Stimulated activated CD4-positive, alpha-beta T cell treated with anti-CD3 and anti-CD28 coated beads, Interleukin-1b, Interleukin-23, amount 100 ng/mL, for 1 hour (primary cell): ENCODE results near the gene EPS8L1.
A peak's percentile ranks its signal among the peaks of the same experiment; 100 is the strongest.

Source experiments
- DNase-seq, 2 donors: peaks; one replicate each; pipeline ENCODE4 v3.0.0-alpha.2; 2020; ENCODE audit warnings: low read depth in 2 of 2

EPS8L1 gene

DNA sequence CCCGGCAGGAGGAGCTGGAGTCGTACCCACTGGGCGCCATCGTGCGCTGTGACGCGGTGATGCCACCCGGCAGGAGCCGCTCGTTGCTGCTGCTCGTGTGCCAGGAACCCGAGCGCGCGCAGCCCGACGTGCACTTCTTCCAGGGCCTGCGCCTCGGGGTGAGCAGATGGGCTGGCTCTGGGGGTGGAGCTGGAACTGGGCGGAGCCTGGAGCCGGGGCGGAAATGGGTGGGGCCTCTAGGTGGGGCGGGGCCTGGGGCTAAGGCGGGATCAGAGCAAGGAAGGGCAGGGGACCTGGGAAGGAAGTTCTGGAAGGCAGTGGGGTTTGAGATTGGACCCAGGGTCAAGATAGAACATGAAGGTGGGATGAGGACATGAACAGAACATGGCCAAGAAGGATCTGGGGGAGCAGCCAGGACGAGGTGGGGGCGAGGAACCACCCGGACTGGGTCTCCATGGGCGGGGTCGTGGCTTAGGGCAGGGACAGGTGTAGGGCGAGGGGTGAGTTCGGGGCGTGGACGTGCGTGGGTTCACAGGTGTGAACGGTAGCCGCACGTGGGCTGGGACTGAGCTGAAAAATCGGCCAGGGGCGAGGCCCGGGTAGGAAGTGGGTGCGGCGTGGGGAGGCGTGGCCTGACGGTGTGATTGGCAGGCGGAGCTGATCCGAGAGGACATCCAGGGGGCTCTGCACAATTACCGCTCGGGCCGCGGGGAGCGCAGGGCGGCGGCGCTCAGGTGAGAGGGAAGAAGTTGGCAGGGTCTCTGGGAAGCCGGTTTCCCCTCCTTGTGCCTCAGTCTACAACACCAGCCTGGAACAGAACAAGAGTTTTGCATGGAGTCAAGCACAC, 4.7 kb downstream of the EPS8L1 start:
- peak in 1 of 2 donors; percentile 43 for DNase-seq

DNA sequence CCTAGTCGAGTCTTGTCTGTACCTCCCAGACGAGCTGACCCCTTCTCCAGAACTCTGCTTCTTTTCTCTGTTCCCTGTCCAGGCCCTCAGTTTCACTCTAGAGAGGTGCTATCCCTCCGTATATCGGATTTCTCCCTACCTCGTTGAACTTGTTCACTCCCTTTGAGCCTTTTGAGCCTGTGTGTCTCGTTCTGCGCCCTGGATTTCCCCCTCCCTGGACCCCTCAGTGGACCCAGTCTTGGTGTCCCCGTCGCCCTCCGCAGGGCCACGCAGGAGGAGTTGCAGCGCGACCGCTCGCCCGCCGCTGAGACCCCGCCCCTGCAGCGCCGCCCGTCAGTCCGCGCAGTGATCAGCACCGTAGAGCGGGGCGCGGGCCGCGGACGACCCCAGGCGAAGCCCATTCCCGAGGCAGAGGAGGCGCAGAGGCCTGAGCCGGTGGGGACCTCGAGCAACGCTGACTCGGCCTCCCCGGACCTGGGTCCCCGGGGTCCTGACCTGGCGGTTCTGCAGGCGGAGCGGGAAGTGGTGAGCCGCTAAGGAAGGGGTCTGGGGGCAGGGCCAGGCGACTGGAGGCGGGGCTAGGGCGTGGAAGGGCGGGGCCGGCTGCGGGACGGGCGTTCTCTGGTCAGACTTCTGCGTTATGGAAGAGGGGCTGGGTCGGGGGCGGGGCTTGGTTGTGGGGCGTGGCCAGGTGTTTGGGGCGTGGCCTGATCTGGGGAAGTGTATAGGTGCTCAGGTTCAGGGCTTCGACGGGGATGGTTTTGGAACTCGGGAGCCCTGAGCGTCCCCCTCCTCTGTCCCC, 5.5 kb downstream of the EPS8L1 start:
- DNase-seq: peak; percentile 75 to 79

DNA sequence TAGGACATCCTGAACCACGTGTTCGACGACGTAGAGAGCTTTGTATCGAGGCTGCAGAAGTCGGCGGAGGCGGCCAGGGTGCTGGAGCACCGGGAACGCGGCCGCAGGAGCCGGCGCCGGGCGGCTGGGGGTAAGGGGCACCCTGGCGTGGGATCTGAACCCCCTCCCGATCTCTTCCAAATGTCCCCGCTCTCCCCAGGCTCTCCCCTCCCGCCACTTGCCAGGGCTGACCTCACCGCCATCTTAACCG, 6.0 kb downstream of the EPS8L1 start:
- DNase-seq: no peak

DNA sequence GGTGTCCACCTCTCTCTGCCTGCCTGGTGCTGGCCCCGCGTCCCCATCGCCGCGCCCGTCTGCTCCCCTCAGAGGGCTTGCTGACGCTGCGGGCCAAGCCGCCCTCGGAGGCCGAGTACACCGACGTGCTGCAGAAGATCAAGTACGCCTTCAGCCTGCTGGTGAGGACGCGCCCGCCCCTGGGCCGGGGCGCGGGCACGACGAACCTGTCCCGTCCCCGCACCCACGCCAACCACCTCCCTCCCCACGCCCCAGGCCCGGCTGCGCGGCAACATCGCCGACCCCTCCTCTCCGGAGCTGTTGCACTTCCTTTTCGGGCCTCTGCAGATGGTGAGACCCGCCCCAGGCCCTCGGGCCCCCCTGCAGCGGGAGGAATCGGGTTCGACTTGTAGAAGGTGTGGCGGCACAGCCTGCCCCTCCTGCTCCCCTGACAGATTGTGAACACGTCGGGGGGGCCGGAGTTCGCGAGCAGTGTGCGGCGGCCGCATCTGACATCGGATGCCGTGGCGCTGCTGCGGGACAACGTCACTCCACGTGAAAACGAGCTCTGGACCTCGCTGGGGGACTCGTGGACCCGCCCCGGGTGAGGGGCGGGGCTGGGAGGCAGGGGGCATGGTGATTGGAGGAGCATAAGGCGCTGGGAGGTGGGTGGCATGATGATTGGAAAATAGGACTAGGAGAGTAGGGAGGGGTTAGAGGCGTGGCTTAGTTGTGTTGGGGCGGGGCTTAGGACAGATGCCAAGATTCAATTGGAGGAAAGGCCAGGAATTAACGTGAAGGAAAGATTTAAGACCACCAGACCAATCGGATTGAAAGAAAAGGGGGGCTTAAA, 6.6 kb downstream of the EPS8L1 start:
- peak in 1 of 2 donors; percentile 20 for DNase-seq

DNA sequence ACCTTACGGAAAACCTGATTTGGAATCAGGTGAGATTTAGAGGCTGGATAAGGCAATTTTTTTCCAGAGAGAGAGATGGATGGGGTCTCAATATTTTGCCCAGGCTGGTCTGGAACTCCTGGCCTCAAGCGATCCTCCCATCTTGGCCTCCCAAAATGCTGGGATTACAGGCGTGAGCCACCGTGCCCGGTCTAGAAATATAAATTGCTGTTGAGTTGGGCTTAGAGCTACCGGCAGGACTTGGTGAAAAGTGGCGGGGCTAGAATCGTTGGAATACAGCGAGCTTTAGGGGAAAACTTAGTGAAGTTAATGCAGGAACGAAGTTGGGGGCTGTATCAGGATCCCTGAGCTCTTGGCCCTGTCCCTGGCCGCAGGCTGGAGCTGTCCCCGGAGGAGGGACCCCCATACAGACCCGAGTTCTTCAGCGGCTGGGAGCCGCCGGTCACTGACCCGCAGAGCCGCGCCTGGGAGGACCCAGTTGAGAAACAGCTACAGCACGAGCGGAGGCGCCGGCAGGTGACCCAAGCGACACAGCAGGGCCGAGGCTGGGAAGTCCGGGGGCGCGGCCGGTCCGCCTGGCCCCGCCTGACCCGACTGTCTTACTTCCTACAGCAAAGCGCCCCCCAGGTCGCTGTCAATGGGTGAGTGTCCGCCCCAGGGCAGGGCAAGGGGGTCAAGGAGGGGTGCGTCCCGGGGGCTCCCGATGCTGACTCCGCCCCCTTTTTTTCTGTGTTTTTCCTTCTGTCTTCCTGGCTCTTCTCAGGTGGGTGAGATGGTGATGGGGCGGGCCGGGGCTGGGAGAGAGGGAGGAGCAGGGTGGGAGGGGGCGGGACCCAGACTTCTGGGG, 7.6 kb downstream of the EPS8L1 start:
- no peak for DNase-seq

DNA sequence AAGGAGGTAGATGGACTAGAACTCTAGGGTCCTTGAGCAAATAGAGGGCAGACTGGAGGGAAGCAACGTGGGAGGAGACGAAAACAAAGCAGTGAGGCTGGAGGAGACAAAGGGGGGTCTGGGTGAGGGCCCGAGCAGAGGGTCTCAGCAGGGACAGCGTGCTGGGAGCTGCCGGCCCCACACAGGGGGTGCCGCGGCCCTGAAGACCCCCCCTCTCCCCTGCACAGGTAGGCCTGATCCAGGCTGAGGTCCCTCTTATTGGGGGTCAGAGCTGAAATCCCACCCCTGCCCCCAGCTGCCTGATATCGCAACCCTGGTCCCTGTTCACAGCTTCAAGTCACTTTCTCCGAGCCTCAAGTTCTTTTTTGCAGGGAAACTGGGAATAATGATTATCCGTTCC, 8.7 kb downstream of the EPS8L1 start:
- no peak for DNase-seq

DNA sequence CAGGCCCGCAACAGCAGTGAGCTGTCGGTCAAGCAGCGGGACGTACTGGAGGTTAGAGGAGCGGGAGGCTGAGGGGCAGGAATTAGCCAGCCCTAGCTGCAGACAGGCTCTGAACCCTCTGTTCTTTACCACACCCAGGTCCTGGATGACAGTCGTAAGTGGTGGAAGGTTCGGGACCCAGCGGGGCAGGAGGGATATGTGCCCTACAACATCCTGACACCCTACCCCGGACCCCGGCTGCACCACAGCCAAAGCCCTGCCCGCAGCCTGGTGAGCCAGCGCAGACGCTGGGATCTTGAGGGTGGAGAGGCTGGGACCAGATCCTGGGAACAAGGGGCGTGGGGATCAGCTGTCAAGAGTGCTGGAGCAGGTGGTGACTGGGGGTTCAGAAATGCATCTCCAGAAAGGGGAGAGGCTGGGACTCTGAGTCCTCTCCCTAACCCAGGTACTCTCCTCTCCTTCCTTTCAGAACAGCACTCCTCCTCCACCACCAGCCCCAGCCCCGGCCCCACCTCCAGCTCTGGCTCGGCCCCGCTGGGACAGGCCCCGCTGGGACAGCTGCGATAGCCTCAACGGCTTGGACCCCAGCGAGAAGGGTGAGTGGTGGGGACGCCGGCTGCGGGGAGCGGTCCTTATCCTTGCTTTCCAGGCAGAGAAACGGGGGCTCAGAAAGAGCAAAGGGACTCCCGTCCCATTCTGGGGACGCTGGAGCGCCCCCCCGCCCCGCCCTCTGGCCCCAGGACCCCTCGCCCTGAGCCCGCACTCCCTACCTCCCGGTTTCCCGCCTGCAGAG, 10.4 kb downstream of the EPS8L1 start:
- no peak for DNase-seq

DNA sequence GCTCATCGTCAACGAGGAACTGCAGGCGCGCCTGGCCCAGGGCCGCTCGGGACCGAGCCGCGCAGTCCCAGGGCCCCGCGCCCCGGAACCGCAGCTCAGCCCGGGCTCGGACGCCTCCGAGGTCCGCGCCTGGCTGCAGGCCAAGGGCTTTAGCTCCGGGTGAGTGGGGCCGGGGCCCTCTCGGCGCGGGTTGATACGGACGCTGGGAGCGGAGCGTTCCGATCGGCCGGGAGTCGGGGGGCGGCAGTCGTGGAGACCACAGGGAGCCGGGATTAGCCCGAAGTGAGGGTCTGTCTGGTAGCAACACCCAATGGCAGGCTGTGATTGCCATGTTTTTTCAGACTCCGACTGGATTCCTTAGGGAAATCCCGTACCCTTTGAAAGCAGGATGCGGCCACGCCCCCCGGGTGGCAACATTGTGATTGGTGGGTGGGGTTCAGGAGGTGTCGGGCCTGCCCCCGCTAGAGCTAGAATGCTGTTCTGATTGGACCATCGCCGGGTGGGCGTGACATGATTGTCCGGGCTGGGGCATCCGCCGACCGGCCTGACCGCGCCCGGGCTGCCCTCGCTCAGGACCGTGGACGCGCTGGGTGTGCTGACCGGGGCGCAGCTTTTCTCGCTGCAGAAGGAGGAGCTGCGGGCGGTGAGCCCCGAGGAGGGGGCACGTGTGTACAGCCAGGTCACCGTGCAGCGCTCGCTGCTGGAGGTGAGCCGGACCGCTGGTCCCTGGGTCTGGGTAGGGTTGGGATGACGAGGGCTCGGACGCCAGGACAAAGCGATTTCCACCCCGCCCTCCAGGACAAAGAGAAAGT, 11.3 kb downstream of the EPS8L1 start:
- DNase-seq: peak in 1 of 2 donors; percentile 27

DNA sequence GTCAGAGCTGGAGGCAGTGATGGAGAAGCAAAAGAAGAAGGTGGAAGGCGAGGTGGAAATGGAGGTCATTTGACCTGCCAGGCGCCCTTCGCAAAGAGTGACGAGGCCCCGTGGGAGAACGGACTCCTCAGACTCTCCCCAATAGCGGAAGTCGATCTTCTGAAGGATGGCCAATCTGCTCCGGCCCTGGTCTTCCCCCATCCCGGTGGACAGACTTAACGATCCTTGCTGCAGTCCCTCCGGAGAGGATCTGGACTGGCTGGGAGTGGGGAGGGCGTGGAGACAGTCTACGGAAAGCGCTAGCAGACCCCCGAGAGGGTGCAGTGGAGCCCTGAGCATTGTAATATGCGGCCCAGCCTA, 11.9 kb downstream of the EPS8L1 start:
- no peak for DNase-seq

DNA sequence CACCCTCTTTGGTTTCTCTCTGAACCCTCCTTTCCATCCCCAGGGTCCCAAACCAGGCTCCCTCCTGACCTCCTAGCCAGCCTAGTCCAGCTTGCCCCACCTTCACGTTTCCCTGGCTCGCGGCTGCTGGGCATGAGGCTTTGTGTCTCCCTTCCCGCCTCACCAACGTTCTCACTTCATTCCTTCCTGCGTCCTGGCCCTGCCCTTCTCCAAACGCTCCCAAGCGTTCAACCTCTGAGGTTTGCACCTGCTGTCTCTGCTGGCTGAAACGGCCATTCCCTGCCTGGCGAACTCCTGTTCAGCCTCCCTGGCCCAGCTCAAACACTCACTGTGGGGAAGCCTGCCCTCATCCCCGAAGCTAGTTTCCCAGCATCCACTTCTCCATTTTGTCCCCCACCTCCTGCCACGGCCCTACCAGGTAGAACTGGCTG, 12.4 kb downstream of the EPS8L1 start:
- no peak for DNase-seq

DNA sequence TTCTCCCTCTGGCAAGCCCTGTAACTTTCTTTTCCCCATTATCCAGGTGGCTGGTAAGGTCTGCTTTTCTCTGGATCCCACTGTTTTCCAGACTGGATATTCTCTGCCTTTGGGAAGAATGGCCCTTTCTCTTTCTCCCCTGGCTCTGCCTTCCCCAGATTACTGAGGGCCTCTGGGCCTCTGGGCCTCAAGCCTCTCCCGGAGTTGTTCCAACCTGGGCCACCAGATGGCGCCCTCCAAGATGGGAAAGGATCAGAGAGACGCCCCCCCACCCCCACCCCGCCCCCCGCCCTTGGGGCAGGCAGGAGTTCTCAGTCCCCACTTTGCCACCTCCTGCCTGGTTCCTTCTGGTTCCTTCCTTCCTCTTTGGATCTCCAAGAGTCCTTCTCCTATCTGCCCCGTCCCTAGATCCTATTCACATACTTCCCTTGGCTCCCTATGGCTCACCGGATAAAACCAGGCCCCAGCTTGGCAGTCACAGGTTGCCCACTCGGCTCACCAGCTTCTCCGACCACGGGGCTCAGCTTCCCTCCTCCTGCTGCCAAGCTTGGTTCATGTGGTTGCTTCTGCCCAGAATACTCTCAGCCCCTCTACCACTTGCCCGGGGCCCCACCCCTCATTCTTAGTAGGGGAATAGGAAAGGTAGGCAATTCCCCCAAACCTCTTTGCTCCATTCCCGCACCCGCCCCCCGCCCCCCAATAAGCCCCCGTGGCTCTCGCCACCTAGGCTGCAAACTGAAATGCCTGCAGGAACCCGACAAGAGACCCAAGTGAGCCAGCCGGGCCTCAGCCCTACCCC, 13.1 kb downstream of the EPS8L1 start:
- DNase-seq: peak; percentile 42 to 84

DNA sequence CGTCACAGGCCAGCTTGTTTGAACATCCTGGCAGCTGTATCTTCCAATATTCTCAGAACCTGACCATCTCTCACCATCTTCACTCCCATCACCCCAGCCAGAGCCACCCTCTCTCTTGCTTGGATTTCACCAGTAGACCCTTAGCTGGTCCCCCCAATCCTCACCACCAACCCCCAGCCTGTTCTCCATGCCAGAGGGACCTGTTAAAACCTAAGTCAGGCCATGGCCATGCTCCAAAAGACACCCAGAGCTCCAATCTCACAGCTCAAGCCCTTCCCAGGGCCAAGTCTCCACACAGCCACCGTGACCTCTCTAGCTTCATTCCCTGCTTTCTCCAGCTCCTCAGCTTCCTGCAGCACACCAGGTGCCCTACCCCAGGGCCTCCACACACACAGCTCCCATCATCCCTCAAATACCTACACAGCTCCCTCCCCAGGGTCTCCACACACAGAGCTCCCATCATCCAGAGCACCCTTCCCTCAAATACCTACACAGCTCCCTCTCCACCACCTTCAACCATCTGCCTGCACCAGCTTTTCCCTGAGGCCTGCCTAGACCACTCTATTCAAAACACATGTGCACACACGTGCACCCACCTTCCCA, 13.8 kb downstream of the EPS8L1 start:
- DNase-seq: no peak

DNA sequence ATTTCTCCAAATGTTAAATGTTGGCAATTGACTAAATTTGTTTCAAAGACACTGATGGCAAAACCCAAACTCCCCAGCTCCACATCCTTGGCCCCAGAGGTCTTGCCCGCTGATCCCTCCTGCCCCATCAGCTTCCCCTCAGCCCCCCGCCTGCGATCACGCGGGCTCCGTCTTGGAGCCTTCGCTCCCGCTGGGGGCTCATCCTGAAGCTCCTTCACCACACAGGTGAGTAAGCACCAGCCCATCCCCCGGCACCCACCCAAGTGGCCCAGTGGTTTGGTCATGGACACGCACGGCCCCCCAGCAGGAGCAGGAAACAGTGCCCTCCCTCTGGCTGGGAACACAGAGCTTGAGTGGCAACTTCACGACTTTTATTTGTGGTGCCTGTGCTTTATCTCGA, 14.9 kb downstream of the EPS8L1 start:
- DNase-seq: no peak

DNA sequence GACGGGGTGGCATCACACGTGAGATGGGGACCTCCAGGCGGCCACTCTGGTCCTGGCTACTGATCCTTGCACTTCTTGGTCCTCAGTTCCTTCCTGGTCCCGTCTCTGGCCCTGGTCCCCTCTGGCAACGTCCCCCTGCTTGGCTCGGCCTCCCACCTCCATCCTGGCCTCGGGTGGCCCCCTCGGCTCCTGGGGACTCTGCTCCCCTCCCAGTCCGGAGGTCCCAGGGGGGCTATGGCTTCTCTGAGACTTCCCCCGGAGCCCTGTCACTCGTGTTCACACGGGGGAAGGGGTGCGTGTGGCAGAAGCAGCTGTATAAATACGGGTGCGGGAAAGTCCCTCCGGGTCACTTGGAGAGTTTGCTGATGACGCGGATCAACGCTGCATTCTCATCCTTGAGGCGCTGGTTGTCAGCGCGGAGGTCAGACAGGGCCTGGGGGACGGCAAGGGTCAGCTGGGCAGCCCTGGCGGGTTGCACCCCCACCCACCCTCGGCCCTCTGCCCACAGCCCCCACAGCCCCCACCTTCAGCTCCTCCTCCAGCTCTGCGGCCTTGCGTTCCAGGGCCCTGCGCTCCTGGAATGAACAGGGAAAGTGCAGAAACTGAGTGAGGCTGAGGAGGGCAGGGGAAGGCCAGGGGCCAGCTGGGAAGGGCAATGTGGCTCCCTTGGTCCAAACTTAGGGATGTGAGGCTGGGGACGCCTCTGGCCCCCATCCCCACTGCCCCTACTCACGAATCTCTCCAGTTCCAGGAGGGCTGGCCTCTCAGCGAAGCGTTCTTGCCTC, 15.6 kb downstream of the EPS8L1 start:
- no peak for DNase-seq

DNA sequence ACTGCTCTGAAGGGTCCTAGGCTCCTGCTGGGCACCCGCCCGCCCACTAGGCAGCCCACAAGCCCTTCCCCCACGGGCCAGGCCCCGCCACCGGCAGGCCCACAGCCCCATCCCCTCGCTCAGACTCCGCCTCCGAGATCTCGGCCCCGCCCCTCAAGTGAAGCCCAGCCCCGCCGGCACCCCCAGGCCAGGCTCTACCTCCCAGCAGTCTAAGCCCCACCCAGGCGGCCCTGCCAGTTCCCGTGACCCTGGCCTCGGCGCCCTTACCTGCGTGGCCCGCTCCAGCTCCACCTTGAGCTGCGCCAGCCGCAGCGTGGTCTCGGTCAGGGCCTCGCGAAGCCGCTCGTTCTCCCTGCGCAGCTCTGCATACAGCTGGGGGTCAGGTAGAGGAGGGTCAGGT, 16.3 kb downstream of the EPS8L1 start:
- no peak for DNase-seq

DNA sequence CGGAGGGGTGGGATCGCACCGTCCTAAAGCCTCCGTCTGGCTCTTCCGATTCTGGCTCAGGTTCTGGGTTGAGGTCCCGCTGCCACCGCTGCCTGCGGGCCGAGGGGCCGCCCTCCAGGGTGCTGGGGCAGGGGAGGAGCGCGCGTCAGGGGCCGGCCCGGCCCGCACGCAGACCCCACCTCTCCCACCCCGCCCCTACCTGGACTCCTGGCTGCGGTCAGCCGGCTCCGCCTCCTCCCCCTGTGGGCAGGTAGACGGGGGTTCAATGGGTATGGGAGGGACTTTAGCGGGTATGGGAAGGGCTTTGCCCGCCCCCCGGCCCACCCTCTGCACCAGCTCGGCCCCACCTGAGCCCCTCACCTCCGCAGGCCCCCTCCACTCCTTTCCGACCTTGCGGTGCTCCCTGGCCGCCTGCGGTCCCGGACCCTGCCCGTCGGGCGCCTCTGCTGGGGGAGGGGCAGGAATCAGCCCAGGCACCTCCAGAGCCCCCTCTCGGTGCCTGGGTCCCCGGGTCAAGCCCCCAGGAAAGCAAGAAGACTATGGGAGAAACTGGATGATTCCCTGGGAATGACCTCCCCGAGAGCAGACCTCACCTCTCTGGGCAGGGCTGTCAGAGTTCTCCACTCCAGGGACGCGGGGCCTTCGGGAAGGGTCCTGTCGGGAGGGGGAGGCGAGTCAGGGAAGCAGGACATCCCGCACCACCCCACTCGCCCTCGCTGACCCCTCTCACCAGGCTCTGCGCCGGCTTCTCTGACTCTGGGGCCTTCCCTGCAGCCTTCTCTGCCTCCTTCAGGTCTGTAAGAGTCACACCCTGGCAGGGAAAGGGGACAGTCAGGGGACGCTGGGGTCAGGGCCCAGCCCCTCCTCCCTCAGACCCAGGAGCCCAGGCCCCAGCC, 17.0 kb downstream of the EPS8L1 start:
- DNase-seq: no peak
